Measurements from ENCODE around the gene DOHH.
A peak's percentile ranks its signal among the peaks of the same experiment; 100 is the strongest.

GRCh38 chr19:3505598-3506383 is 5.3 kb upstream of the DOHH start, which contains the start of gene FZR1:
- TF ChIP-seq CTCF (IDR thresholded peaks at IDR 0.05) (peak in 2 of 4 experiments; percentile 6 to 12), POLR2A (IDR thresholded peaks at IDR 0.05) (peak; percentile 72), POLR2AphosphoS5 (IDR thresholded peaks at IDR 0.05) (peak; percentile 99)

Measured in prostate gland (tissue), 2 donors.